GM12878 (cell line): Measurements from ENCODE around the gene DAZAP1. TPM values are rescaled to one million over a fixed set of nuclear protein-coding genes. Genes with fewer than 3 reads are reported as not detected.

Experiments used
- ATAC-seq: fragments of 200-7000 bp; cut with Tn5 transposase; 3 replicates; pipeline ENCODE4 v1.9.1; 2020; ENCODE audit warnings: mild to moderate bottlenecking, moderate library complexity
- BruUV-seq: library from RNA; stranded (reverse); fragments of 400-500 nt; replicated peaks from 2 replicates; lab custom pipeline; 2021; lab: Mats Ljungman, UMichigan
- CTCF ChIA-PET: fragments of 300-600 bp; sonication (Branson Sonifier 250); formaldehyde crosslinking; extraction: SDS; loops from one replicate; lab custom pipeline; 2021; ENCODE audit warnings: inconsistent platforms; lab: Yijun Ruan, JAX
- POLR2A ChIA-PET: fragments of 350-600 bp; formaldehyde crosslinking; extraction: SDS; loops from one replicate; lab custom pipeline; 2021; ENCODE audit warnings: inconsistent platforms; lab: Charles Lee
- RAD21 ChIA-PET: fragments of 300-600 bp; sonication (Branson Sonifier 250); formaldehyde crosslinking; loops from one replicate; lab custom pipeline; 2023; ENCODE audit warnings: antibody characterized with exemption; ENCODE audit not compliant: unreplicated experiment; lab: Charles Lee
- SMC1A ChIA-PET: fragments of 300-600 bp; sonication (Branson Sonifier 250); formaldehyde crosslinking; loops from one replicate; lab custom pipeline; 2023; ENCODE audit not compliant: unreplicated experiment, uncharacterized antibody; lab: Charles Lee
- DNase-seq: peaks from one replicate; pipeline ENCODE4 v3.0.0-alpha.2; 2011; ENCODE audit warnings: low read depth, low spot score
- FAIRE-seq: peaks from 3 replicates; lab custom pipeline; 2011; peaks lifted over from hg19 to GRCh38; lab: Jason Lieb, UNC
- H2AFZ ChIP-seq: 2 replicates; pipeline ENCODE4 v1.6.0; 2011; ENCODE audit warnings: low read depth, low read length, control low read depth; ENCODE audit not compliant: control insufficient read depth
- H3K27ac ChIP-seq: 2 replicates; pipeline ENCODE4 v1.5.1; 2011; ENCODE audit warnings: control low read depth; ENCODE audit not compliant: control insufficient read depth, insufficient read depth
- H3K27me3 ChIP-seq, 2 experiments: replicated peaks in 1 of 2; 2 replicates each; pipeline versions ENCODE4 v1.6.0 to v1.6.1; 2011; ENCODE audit warnings: low read length in 1 of 2; ENCODE audit not compliant: control insufficient read depth in 2 of 2, insufficient read depth in 2 of 2
- H3K36me3 ChIP-seq, 2 experiments: 2 replicates each; pipeline ENCODE4 v1.5.1; 2011; ENCODE audit warnings: low read length in 1 of 2; ENCODE audit not compliant: control insufficient read depth in 2 of 2, insufficient read depth in 2 of 2
- H3K4me1 ChIP-seq: 2 replicates; pipeline ENCODE4 v1.6.1; 2011; ENCODE audit warnings: mild to moderate bottlenecking, low read length, moderate library complexity, mixed read lengths; ENCODE audit not compliant: control insufficient read depth, insufficient read depth
- H3K4me2 ChIP-seq: 2 replicates; pipeline ENCODE4 v1.6.0; 2011; ENCODE audit warnings: control low read depth; ENCODE audit not compliant: control insufficient read depth, insufficient read depth
- H3K4me3 ChIP-seq: fragments of 200-600 bp; sonication (generic); 2 replicates; pipeline ENCODE4 v1.5.1; 2016
- H3K79me2 ChIP-seq: 2 replicates; pipeline ENCODE4 v1.6.0; 2011; ENCODE audit warnings: low read length; ENCODE audit not compliant: control insufficient read depth, insufficient read depth
- H3K9ac ChIP-seq: 2 replicates; pipeline ENCODE4 v1.8.0; 2011; ENCODE audit warnings: low read length, control low read depth, mixed read lengths; ENCODE audit not compliant: control insufficient read depth, insufficient read depth
- H3K9me3 ChIP-seq: replicated peaks from 3 replicates; pipeline ENCODE4 v1.5.1; 2011; ENCODE audit warnings: mild to moderate bottlenecking, low read length; ENCODE audit not compliant: control insufficient read depth, insufficient read depth
- H4K20me1 ChIP-seq: 2 replicates; pipeline ENCODE4 v1.6.0; 2011; ENCODE audit not compliant: control insufficient read depth, insufficient read depth
- ATF3 ChIP-seq: IDR thresholded peaks from 2 replicates; pipeline ENCODE4 v1.6.1; 2011; ENCODE audit warnings: low read depth, mild to moderate bottlenecking, low read length, moderate library complexity, borderline replicate concordance; ENCODE audit errors: extremely low read depth
- E2F8 ChIP-seq: fragments of 450-650 bp; IDR thresholded peaks from 2 replicates; pipeline ENCODE4 v1.6.1; 2018; ENCODE audit warnings: mild to moderate bottlenecking, low read depth, moderate library complexity; ENCODE audit not compliant: partially characterized antibody
- EP300 ChIP-seq, 2 experiments: fragments of 150-350 bp in 1 of 2; IDR thresholded peaks; 2 replicates each; pipeline ENCODE4 v1.6.1; 2011 to 2012; ENCODE audit warnings: low read depth in 2 of 2, low read length in 2 of 2, borderline replicate concordance in 1 of 2, improper control_type of control experiment in 1 of 2, inconsistent platforms in 1 of 2; ENCODE audit not compliant: control insufficient read depth in 1 of 2
- ETV6 ChIP-seq, 2 experiments: fragments of 450-650 bp in 1 of 2; IDR thresholded peaks in 1 of 2; conservative IDR thresholded peaks in 1 of 2; 2 replicates each; pipeline ENCODE4 v1.6.1; 2014; ENCODE audit warnings: antibody characterized with exemption in 1 of 2, borderline replicate concordance in 1 of 2, low read depth in 1 of 2, mild to moderate bottlenecking in 1 of 2, moderate library complexity in 1 of 2
- HSF1 ChIP-seq: fragments of 150-350 bp; IDR thresholded peaks from 2 replicates; pipeline ENCODE4 v1.6.1; 2014; ENCODE audit warnings: mild to moderate bottlenecking, low read depth, low read length
- IKZF1 ChIP-seq: fragments of 450-650 bp; conservative IDR thresholded peaks from 2 replicates; pipeline ENCODE4 v1.6.1; 2017; ENCODE audit warnings: antibody characterized with exemption, mild to moderate bottlenecking
- KAT2A ChIP-seq: conservative IDR thresholded peaks from 2 replicates; pipeline ENCODE4 v1.6.1; 2011; ENCODE audit warnings: low read depth, low read length; ENCODE audit not compliant: control insufficient read depth
- MYB ChIP-seq: fragments of 150-350 bp; IDR thresholded peaks from 2 replicates; pipeline ENCODE4 v1.6.1; 2014; ENCODE audit warnings: mild to moderate bottlenecking, low read depth, low read length, borderline replicate concordance
- NBN ChIP-seq: fragments of 450-650 bp; IDR thresholded peaks from 2 replicates; pipeline ENCODE4 v1.6.1; 2016
- RB1 ChIP-seq: fragments of 450-650 bp; formaldehyde crosslinking; IDR thresholded peaks from 2 replicates; pipeline ENCODE4 v1.6.1; 2017; ENCODE audit warnings: mild to moderate bottlenecking, borderline replicate concordance
- RELA ChIP-seq: fragments of 450-650 bp; IDR thresholded peaks from 2 replicates; pipeline ENCODE4 v1.8.0; 2014; ENCODE audit warnings: borderline replicate concordance; ENCODE audit not compliant: partially characterized antibody
- SMARCA5 ChIP-seq: fragments of 450-650 bp; IDR thresholded peaks from 2 replicates; pipeline ENCODE4 v1.6.1; 2017; ENCODE audit warnings: mild to moderate bottlenecking
- SRF ChIP-seq, 2 experiments: IDR thresholded peaks; 2 replicates each; pipeline ENCODE4 v1.6.1; 2011; ENCODE audit warnings: low read depth in 2 of 2, low read length in 2 of 2, mild to moderate bottlenecking in 1 of 2, moderate library complexity in 1 of 2
- STAT1 ChIP-seq: fragments of 450-650 bp; conservative IDR thresholded peaks from 2 replicates; pipeline ENCODE4 v1.6.1; 2014; ENCODE audit warnings: antibody characterized with exemption, mild to moderate bottlenecking
- TAF1 ChIP-seq: IDR thresholded peaks from 2 replicates; pipeline ENCODE4 v1.6.1; 2011; ENCODE audit warnings: mild to moderate bottlenecking, low read depth, low read length, borderline replicate concordance
- WGBS: methylation state at CpG from one replicate; pipeline ENCODE4 v1.1.6; 2016; ENCODE audit warnings: low lambda C conversion rate; ENCODE audit not compliant: insufficient replicate concordance, insufficient coverage; ENCODE audit errors: missing lambda C conversion rate; 5-methylcytosine and 5-hydroxymethylcytosine counted together
- in situ Hi-C: fragments of 300-500 bp; cut with MboI; formaldehyde crosslinking; loops from 9 replicates; pipeline ENCODE4 v1.14.3; 2018; ENCODE audit warnings: mixed read lengths
- intact Hi-C: fragments of 100-400 bp; cut with micrococcal nuclease; formaldehyde crosslinking; loops from one replicate; pipeline ENCODE4 v1.14.2; 2022; ENCODE audit not compliant: unreplicated experiment
- polyA plus RNA-seq, 11 experiments: library from polyadenylated mRNA; depleted of rRNA in 4 of 11; unstranded in 6 of 11; stranded (reverse) in 5 of 11; fragments of >200 nt; fragmentation: Nextera tagmentation in 4 of 11; fragmentation: Illumina TruSeq in 1 of 11; extraction: Ambion mirVana in 4 of 11; extraction: Trizol in 1 of 11; gene quantifications; 1 replicate in 1 of 11; 2 replicates in 10 of 11; pipeline versions ENCODE4 v1.2.1 to v1.2.3, GENCODE V29; 2011 to 2016; ENCODE audit warnings: inconsistent platforms in 2 of 11, missing spikeins in 2 of 11, low read depth in 1 of 11
- total RNA-seq, 4 experiments: library from RNA; depleted of rRNA in 3 of 4; stranded (reverse); fragments of >200 nt in 3 of 4; fragmentation: Illumina TruSeq in 1 of 4; extraction: Trizol in 1 of 4; gene quantifications; 2 replicates each; pipeline versions ENCODE4 v1.2.1 to v1.2.3, GENCODE V29; 2013 to 2021

The DAZAP1 gene
- total and polyA plus RNA-seq, 10 of the 15 experiments (the other 5 are each of a cell fraction or from before 2014, with no cell fraction given): 9.9 to 240 (median 92.3) TPM

DNA sequence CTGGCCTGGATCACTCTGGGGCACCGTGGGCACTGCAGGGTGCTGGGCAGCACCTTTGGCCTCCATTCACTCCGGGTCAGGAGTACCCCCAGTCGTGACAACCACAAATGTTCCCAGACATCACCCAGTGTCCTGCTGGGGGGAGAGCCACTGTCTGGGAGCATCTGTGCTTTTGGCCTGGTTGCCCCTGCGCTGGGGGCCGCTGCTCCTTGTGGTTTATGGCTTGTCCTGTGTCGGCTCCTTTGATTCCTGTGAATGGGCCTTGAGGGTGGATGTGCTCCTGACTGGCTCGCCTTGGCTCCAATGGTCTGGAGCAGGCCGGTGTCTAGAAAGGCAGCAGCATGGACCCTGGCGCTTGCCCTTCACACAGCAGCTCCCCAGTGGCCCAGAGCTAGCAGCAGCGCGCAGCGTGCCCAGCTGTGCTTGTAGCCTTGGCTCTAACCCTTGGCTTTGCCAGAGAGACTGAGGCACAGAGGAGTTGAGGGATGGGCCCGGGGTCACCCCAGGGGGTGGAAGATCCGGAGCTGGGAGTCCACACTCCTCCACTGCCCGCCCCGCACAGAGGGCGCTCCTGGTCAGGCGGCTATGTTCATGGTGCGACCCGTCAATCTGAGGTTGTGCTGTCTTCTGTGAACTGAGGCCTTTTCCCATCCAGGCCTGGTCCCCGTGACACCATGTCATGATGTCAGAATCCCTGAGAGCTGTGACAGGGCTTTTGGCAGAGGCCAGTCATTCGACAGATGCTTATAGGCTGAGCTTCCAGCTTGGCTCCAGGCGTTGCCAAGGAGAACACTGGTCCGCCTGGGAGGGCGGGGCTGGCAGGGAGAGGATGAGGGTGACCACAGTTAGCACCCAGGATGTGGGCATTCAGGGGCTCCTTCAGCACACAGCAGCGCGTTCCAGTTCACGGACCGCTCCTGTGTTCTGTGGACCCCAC lies 4.1 kb downstream of the DAZAP1 start:
- ChIA-PET POLR2A (no interaction called here), SMC1A (no interaction called here), CTCF (no interaction called here), RAD21 (no interaction called here)
- no peak overlapping the region for H2AFZ ChIP-seq
- TF ChIP-seq HSF1 (no peak), E2F8 (no peak), NBN (no peak), SRF (IDR thresholded peaks at IDR 0.05; ENCODE audit: low read depth in 2 of 2, low read length in 2 of 2) (no peak), SMARCA5 (no peak), ETV6 (conservative IDR thresholded peaks at IDR 0.05 in 1 of 2, IDR thresholded peaks at IDR 0.05 in 1 of 2; ENCODE audit: borderline replicate concordance in 1 of 2, low read depth in 1 of 2) (no peak), STAT1 (no peak), TAF1 (no peak), RELA (no peak), EP300 (IDR thresholded peaks at IDR 0.05; ENCODE audit: borderline replicate concordance in 1 of 2, control insufficient read depth in 1 of 2, low read depth in 2 of 2, low read length in 2 of 2) (no peak), MYB (no peak), RB1 (no peak), KAT2A (no peak), IKZF1 (no peak), ATF3 (no peak)
- ATAC-seq: no peak
- H3K9ac ChIP-seq: no peak overlapping the region
- peaks cover 35% of the 10 kb centered on the region for H4K20me1 ChIP-seq
- no TSS peak for BruUV-seq
- H3K9me3 ChIP-seq: no peaks in the 10 kb centered on the region
- no peaks in the 10 kb centered on the region for H3K27me3 ChIP-seq
- intact Hi-C loops (no loop called here), in situ Hi-C loops (no loop called here)
- no peak for FAIRE-seq
- H3K36me3 ChIP-seq: peaks cover 5 to 28% of the 10 kb centered on the region in 2 experiments
- no peak overlapping the region for H3K4me3 ChIP-seq
- H3K4me1 ChIP-seq: peaks cover 44% of the 10 kb centered on the region
- H3K27ac ChIP-seq: no peak overlapping the region
- H3K79me2 ChIP-seq: peaks cover 88% of the 10 kb centered on the region
- H3K4me2 ChIP-seq: peak overlapping the region; percentile 28; the same call in 1 of the 2 replicates
- 81% methylated on average over 28 of the region's 29 CpGs for WGBS
- no peak for DNase-seq
